Panc1 (cell line): ENCODE results near the gene A2M.

Source experiments
- CTCF ChIP-seq: fragments of 450-650 bp; IDR thresholded peaks from 2 replicates; pipeline ENCODE4 v1.5.1; 2017; ENCODE audit warnings: mild to moderate bottlenecking
- POLR2AphosphoS5 ChIP-seq: IDR thresholded peaks from 2 replicates; pipeline ENCODE4 v1.6.1; 2012; ENCODE audit warnings: mild to moderate bottlenecking, low read depth, low read length, moderate library complexity

GRCh38 chr12:9079883-9080675 lies 35.6 kb downstream of the A2M start:
- TF ChIP-seq CTCF (no peak), POLR2AphosphoS5 (no peak)
